Sigmoid colon (tissue), 7 donors: Measurements from ENCODE around the gene ZNF564. TPM values are rescaled to one million over a fixed set of nuclear protein-coding genes. Genes with fewer than 3 reads are reported as not detected.
"Not testable (repeated sequence)": the region's sequence is repeated elsewhere in the genome, so short reads cannot be mapped to it uniquely, and the experiment has no call there.

Experiments
- DNase-seq: peaks from one replicate; pipeline ENCODE4 v3.0.0-alpha.2; 2019
- H3K27ac ChIP-seq, 4 donors: fragments of 200-600 bp; sonication (generic); one replicate each; pipeline ENCODE4 v1.5.1; 2016 to 2019; ENCODE audit warnings: mild to moderate bottlenecking in 1 of 4
- H3K27me3 ChIP-seq, 3 donors: fragments of 200-600 bp; sonication (generic); one replicate each; pipeline ENCODE4 v1.5.1; 2019; ENCODE audit warnings: mild to moderate bottlenecking in 1 of 3
- H3K36me3 ChIP-seq, 4 donors: fragments of 200-600 bp; sonication (generic); one replicate each; pipeline ENCODE4 v1.5.1; 2016 to 2019
- H3K4me1 ChIP-seq, 4 donors: fragments of 200-600 bp; sonication (generic); one replicate each; pipeline ENCODE4 v1.5.1; 2017 to 2019
- H3K4me3 ChIP-seq, 4 donors: fragments of 200-600 bp; sonication (generic); one replicate each; pipeline ENCODE4 v1.5.1; 2017 to 2019; ENCODE audit warnings: mild to moderate bottlenecking in 2 of 4, moderate library complexity in 1 of 4
- H3K9me3 ChIP-seq, 4 donors: fragments of 200-600 bp in 3 of 4; sonication (generic) in 3 of 4; one replicate each; pipeline versions ENCODE4 v1.5.1 to v1.6.1; 2013 to 2019
- EP300 ChIP-seq, 4 donors: sonication (generic); formaldehyde crosslinking; IDR thresholded peaks; one replicate each; pipeline ENCODE4 v1.6.1; 2017; ENCODE audit warnings: antibody characterized with exemption in 4 of 4
- POLR2A ChIP-seq, 2 donors: fragments of 450-650 bp; IDR thresholded peaks; one replicate each; pipeline ENCODE4 v1.6.1; 2016; ENCODE audit warnings: antibody characterized with exemption in 2 of 2, mild to moderate bottlenecking in 2 of 2, moderate library complexity in 2 of 2
- POLR2AphosphoS5 ChIP-seq, 4 donors: sonication (generic); formaldehyde crosslinking; IDR thresholded peaks; one replicate each; pipeline ENCODE4 v1.6.1; 2017; ENCODE audit warnings: antibody characterized with exemption in 4 of 4
- WGBS, 2 donors: extraction: QIAGEN DNeasy Blood & Tissue Kit; methylation state at CpG; one replicate each; pipeline ENCODE4 v1.1.7; 2013; 5-methylcytosine and 5-hydroxymethylcytosine counted together
- intact Hi-C: fragments of 100-400 bp; cut with DNase I; formaldehyde crosslinking; loops from one replicate; pipeline ENCODE4 v1.15.1; 2023
- polyA plus RNA-seq, 3 donors: library from polyadenylated mRNA; stranded (reverse); fragments of 200-250 nt; gene quantifications; one replicate each; pipeline ENCODE4 v1.2.3, GENCODE V29; 2013
- total RNA-seq, 4 donors: library from RNA; depleted of rRNA; stranded (reverse); fragments of >200 nt; gene quantifications; one replicate each; pipeline ENCODE4 v1.1.0, GENCODE V29; 2016
- TF ChIP-seq, protein P1 (sequence below), 4 experiments: fragments of 450-650 bp in 3 of 4; fragments of 200-600 bp in 1 of 4; IDR thresholded peaks; one replicate each; pipeline ENCODE4 v1.5.1; 2016 to 2019; ENCODE audit warnings: antibody characterized with exemption in 4 of 4, mild to moderate bottlenecking in 3 of 4, moderate library complexity in 2 of 4
- donor health status: healthy with polysubstance abuse.
- donor health status: Bipolar disorder and iron deficiency.
- donor health status: healthy.

Gene ZNF564
- total and polyA plus RNA-seq, 7 donors = 7.4 to 17.8 (median 11.7) TPM

DNA sequence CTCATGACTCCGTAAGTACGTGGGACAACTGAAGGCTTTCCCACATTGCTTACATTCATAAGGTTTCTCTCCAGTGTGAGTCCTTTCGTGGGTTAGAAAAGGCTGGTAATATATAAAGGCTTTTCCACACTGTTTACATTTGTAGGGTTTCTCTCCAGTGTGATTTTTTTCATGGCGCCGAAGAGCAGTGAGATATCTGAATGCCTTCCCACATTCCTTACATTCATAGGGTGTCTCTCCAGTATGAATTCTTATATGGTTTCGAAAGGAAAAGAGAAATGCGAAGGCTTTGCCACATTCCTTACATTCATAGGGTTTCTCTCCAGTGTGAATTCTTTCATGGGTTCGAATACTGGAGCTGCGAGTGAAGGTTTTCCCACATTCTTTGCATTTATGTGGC lies 29.8 kb upstream of the ZNF564 start:
- Histone ChIP-seq H3K4me1 (peaks cover 0 to 6% (median 0%) of the 10 kb centered on the region in 4 donors), H3K9me3 (peaks cover 0 to 16% (median 6%) of the 10 kb centered on the region in 4 donors), H3K36me3 (peaks cover 8 to 44% (median 19%) of the 10 kb centered on the region in 4 donors), H3K27ac (peak overlapping the region in 1 of 4 donors; percentile 70), H3K27me3 (no peaks in the 10 kb centered on the region), H3K4me3 (no peak overlapping the region)
- WGBS, 2 donors = 91 to 97% methylated on average over 9 of the region's 9 CpGs
- intact Hi-C loops = no loop called here
- DNase-seq = no peak
- TF ChIP-seq EP300 (IDR thresholded peaks at IDR 0.05) (no peak), POLR2AphosphoS5 (IDR thresholded peaks at IDR 0.05) (no peak), POLR2A (IDR thresholded peaks at IDR 0.05) (no peak)
- TF ChIP-seq, protein P1, sequence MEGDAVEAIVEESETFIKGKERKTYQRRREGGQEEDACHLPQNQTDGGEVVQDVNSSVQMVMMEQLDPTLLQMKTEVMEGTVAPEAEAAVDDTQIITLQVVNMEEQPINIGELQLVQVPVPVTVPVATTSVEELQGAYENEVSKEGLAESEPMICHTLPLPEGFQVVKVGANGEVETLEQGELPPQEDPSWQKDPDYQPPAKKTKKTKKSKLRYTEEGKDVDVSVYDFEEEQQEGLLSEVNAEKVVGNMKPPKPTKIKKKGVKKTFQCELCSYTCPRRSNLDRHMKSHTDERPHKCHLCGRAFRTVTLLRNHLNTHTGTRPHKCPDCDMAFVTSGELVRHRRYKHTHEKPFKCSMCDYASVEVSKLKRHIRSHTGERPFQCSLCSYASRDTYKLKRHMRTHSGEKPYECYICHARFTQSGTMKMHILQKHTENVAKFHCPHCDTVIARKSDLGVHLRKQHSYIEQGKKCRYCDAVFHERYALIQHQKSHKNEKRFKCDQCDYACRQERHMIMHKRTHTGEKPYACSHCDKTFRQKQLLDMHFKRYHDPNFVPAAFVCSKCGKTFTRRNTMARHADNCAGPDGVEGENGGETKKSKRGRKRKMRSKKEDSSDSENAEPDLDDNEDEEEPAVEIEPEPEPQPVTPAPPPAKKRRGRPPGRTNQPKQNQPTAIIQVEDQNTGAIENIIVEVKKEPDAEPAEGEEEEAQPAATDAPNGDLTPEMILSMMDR (IDR thresholded peaks at IDR 0.05) = no peak

DNA sequence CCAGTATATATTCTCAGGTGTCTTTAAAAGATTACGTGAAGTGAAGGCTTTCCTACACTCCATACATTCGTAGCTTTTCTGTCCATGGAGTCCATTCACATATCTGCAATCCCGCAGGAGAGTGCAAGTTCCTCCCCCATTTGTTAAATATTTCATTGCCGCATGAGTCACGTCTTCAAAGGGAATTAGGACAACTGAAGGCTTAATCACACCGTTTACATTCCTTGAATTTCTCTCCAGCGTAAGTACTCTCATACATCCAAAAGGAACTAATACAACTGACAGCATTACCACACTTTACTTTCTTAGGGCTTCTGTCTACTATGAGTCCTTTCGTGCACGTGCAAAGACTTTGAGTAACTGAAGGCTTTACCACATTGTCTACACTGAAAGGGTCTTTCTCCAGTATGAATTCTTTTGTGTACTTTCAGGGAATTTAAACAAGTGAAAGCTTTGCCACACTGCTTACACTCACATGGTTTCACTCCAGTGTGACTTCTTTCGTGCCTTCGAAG lies 29.0 kb upstream of the ZNF564 start:
- 92 to 96% methylated on average over 11 of the region's 11 CpGs for WGBS, 2 donors
- no peak overlapping the region for H3K4me3 ChIP-seq
- peaks cover 0 to 16% (median 6%) of the 10 kb centered on the region in 4 donors for H3K9me3 ChIP-seq
- TF ChIP-seq EP300 (IDR thresholded peaks at IDR 0.05) (no peak), POLR2AphosphoS5 (IDR thresholded peaks at IDR 0.05) (no peak)
- TF ChIP-seq, protein P1 (IDR thresholded peaks at IDR 0.05) = no peak
- H3K27me3 ChIP-seq = no peaks in the 10 kb centered on the region
- intact Hi-C loops = no loop called here
- H3K27ac ChIP-seq = peak overlapping the region in 1 of 4 donors; percentile 70
- H3K4me1 ChIP-seq = peaks cover 0 to 6% (median 0%) of the 10 kb centered on the region in 4 donors
- peaks cover 8 to 44% (median 19%) of the 10 kb centered on the region in 4 donors for H3K36me3 ChIP-seq
- DNase-seq = no peak

DNA sequence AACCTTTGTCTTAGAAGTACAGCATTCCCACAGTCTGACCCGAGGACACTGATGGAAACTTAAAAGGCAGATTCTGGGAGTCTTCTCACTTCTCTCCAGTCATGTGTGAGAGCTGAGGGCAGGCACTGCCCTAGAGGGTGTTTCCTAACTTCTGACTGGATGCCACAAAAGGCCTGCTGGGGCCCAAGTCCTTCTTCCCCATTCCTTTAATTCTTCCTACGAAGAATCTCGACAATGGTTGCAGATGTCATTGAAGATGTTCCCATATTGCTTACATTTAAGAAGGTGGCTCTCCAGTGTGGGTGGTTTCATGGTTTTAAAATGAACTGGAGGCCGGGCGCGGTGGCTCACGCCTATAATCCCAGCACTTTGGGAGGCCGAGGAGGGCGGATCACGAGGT lies 27.4 kb upstream of the ZNF564 start:
- Histone ChIP-seq H3K4me3 (no peak overlapping the region), H3K27me3 (no peaks in the 10 kb centered on the region), H3K9me3 (peaks cover 0 to 16% (median 6%) of the 10 kb centered on the region in 4 donors), H3K36me3 (peaks cover 8 to 44% (median 19%) of the 10 kb centered on the region in 4 donors), H3K4me1 (peaks cover 0 to 6% (median 0%) of the 10 kb centered on the region in 4 donors), H3K27ac (no peak overlapping the region)
- TF ChIP-seq POLR2A (IDR thresholded peaks at IDR 0.05) (no peak), POLR2AphosphoS5 (IDR thresholded peaks at IDR 0.05) (no peak), EP300 (IDR thresholded peaks at IDR 0.05) (no peak)
- TF ChIP-seq, protein P1 (IDR thresholded peaks at IDR 0.05) = no peak
- DNase-seq = no peak
- WGBS, 2 donors = 97% methylated on average over 10 of the region's 10 CpGs
- intact Hi-C loops = no loop called here

DNA sequence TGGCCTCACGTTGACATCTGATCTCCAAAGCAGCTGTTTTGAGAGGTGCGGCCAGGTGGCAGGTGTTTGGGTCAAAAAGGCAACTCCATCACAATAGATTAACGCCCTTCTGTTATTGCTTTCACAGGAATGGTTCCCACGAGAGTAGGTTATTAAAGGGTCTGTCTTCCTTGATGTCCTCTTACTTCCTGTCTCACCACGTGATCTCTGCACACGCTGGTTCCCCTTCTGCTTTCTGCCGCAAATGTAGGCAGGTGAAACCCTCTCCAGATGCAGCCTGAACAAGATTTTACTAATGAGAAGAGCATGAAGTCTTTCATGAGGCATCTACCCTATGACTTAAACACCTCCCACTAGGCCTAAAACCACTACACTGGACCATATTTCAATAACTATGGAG lies 22.8 kb upstream of the ZNF564 start:
- TF ChIP-seq POLR2AphosphoS5 (IDR thresholded peaks at IDR 0.05) (no peak), POLR2A (IDR thresholded peaks at IDR 0.05) (no peak), EP300 (IDR thresholded peaks at IDR 0.05) (no peak)
- TF ChIP-seq, protein P1 (IDR thresholded peaks at IDR 0.05) = no peak
- Histone ChIP-seq H3K9me3 (no peaks in the 10 kb centered on the region), H3K4me1 (no peaks in the 10 kb centered on the region), H3K4me3 (no peak overlapping the region), H3K36me3 (peaks cover 0 to 14% (median 0%) of the 10 kb centered on the region in 4 donors), H3K27me3 (no peaks in the 10 kb centered on the region), H3K27ac (no peak overlapping the region)
- WGBS, 2 donors = 36 to 37% methylated on average over 7 of the region's 7 CpGs
- no peak for DNase-seq
- intact Hi-C loops = no loop called here

- TF ChIP-seq POLR2A (IDR thresholded peaks at IDR 0.05) = no peak
- no peak for TF ChIP-seq EP300 (IDR thresholded peaks at IDR 0.05)
- TF ChIP-seq, protein P1 (IDR thresholded peaks at IDR 0.05) = no peak
- TF ChIP-seq POLR2AphosphoS5 (IDR thresholded peaks at IDR 0.05) = no peak
- Histone ChIP-seq H3K4me1 (peaks cover 0 to 9% (median 4%) of the 10 kb centered on the region in 4 donors), H3K27ac (no peak overlapping the region), H3K36me3 (no peaks in the 10 kb centered on the region), H3K27me3 (no peaks in the 10 kb centered on the region), H3K4me3 (no peak overlapping the region), H3K9me3 (no peaks in the 10 kb centered on the region)
- no peak for DNase-seq
- intact Hi-C loops = no loop called here
- 88 to 91% methylated on average over 4 of the region's 4 CpGs for WGBS, 2 donors
Observed at GRCh38 chr19:12567951-12568350, 16.7 kb upstream of the ZNF564 start.

DNA sequence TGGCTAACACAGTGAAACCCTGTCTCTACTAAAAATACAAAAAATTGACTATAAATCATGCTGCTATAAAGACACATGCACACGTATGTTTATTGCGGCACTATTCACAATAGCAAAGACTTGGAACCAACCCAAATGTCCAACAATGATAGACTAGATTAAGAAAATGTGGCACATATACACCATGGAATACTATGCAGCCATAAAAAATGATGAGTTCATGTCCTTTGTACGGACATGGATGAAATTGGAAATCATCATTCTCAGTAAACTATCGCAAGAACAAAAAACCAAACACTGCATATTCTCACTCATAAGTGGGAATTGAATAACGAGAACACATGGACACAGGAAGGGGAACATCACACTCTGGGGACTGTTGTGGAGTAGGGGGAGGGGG lies 15.1 kb upstream of the ZNF564 start:
- H3K4me3 ChIP-seq, H3K27me3 ChIP-seq, DNase-seq, H3K9me3 ChIP-seq, H3K36me3 ChIP-seq, H3K4me1 ChIP-seq, intact Hi-C loops, H3K27ac ChIP-seq: not testable (repeated sequence)
- WGBS, 2 donors = 74 to 91% methylated on average over 5 of the region's 5 CpGs
